HG02981 (cell line): ENCODE results near the gene STK16.
"Not testable (repeated sequence)": the region's sequence is repeated elsewhere in the genome, so short reads cannot be mapped to it uniquely, and the experiment has no call there.

Experiments used
- ATAC-seq: cut with Tn5 transposase; IDR thresholded peaks from one replicate; pipeline ENCODE4 v1.9.1; 2021; ENCODE audit warnings: mild to moderate bottlenecking, moderate library complexity; ENCODE audit not compliant: unreplicated experiment

STK16 gene

DNA sequence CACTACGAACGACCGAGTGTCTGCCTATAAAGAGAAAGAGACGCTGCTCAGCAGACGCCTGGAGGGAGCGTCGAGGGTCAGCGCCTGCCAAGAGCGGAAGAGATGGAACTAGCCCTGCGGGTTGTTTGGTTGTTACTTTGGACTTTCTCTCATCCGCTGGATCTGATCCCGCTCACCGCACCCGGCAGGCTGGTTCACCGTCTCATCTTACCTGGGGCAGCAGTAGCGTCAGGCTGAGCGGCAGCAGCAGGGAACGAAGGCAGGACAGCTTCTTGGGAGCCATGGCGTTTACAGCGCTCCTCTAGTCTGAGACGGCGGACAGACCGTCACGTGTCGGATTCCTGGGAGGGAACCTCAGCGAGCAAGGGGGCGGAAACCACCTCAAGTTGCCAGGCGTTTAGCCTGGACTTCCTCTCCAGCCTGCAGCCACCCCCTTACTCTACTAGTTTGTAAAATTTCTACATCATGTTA, 2.0 kb upstream of the STK16 start:
- no peak for ATAC-seq

DNA sequence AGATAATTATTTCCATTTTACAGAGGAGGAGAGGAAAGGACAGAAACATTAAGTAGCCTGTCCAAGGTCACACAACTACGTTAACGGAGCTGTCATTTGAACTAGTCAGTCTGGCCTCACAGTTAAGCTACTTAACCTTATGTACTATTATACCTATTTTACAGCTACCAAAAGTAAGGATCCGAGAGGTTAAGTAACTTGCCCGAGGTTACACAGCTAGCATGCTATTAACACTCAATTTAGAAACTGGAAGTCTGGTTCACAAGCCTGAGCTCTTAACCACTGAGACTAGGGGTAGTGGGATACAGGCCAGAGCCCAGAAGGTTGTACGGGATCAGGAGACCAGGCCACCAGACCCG, 511 bp upstream of the STK16 start:
- no peak for ATAC-seq

DNA sequence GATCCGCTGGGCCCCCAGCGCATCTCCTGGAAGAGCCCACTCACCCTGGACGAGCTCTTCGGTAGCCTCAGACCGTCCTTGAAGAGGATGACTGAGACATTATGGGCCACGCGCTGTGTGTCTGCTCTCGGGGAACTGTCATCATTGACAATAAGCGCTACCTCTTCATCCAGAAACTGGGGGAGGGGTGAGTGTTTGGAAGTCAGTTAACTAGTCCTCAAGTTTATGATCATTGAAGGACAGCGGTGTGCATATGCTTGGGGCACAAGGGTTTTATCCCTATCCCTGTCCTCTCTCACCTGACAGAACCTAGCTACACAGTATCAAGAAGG, 586 bp downstream of the STK16 start:
- no peak for ATAC-seq

DNA sequence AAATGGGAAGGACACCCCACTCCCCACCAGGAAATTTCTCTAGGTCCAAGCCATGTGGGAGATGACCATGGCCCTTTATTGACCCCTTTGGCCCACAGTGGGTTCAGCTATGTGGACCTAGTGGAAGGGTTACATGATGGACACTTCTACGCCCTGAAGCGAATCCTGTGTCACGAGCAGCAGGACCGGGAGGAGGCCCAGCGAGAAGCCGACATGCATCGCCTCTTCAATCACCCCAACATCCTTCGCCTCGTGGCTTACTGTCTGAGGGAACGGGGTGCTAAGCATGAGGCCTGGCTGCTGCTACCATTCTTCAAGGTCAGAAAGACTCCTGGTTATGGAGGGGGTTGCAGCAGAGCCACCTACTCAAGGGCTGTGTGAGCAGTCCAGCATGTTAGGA, 1.3 kb downstream of the STK16 start:
- ATAC-seq = no peak

DNA sequence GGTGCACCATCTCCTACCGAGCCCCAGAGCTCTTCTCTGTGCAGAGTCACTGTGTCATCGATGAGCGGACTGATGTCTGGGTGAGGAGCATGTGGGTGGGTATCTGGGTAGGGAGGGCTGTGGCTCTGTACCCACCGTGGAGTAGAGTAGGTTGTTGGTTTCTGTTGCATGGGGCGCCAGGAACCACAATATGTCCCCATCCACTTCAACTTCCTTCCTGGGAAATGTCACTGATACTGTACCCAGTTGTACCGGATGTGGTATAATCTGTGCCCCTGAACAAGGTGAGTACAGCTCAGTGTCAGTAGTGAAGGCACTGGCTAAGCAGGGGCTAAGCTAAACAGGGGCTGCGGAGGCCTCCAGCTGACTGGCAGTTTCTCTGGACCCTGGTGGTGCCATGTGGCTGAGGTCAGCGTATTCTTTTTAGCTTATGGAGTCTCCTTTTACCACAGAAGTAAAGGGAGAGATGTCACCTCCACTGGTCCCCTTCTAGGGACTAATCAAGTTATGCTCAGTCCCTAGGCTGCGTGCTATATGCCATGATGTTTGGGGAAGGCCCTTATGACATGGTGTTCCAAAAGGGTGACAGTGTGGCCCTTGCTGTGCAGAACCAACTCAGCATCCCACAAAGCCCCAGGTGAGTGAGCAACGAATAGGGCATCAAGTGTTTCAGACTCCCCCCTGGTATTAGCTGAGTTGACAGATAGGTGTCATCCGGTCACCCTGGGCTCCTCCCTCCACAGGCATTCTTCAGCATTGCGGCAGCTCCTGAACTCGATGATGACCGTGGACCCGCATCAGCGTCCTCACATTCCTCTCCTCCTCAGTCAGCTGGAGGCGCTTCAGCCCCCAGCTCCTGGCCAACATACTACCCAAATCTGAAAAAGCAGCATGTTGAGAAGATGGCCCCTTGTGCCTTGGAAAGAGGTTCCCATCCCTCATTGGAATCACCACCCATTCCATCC, 2.7 kb downstream of the STK16 start:
- ATAC-seq = no peak

DNA sequence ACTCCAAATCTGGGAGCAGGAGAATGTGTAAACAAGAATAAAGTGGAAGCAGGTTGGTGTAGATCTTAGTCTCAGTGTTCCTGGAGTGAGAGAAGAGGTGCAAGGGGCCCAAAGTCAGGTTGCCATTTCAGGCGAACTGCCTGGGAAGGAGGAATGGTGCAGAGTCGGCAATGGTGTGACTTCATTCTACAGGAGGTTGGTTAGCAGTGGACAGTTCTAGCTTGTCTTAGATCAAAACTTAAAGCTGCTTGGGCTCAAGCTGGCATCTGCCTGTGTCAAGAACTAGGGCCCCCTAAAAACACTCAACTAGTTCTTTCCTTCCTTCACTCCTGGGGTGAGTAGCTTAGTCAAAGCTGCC, 3.5 kb downstream of the STK16 start:
- ATAC-seq = no peak

DNA sequence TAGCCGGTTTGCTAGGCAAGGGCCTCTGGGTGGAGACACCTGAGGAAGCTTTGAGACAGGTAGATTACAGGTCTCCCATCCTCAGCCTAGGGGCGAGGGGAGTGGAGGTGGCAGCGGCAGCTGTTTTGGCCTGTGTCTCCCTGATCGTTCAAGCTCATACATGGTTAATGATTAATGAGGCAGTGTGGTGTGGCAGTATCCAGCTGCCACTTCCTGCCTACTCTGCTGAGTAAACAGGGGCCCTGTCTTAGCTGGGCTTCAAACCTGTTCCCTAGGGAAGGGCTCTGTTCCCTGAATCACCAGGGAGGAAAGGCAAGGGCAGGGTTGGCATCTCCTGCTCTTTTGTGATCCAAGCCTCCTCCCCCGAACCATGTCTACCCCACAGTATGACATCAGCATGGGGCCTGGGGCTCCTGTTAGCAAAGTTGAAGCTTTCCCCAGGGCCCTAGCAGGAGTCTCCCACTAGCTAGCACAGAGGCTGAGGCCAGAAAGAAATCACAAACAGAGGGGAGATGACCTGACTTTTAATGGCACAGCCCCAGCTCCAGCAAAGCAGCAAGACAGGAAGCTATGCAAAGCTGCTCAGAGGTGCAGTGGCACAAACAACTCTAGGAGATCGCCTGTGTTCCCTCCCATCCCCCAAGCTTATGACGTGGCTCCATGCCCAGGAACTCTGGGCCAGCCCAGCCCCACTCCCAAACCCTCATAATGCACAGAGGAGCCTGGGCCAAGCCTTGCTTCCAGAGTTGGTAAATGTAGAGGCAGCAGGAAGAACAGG, 4.1 kb downstream of the STK16 start:
- peak; percentile 48 for ATAC-seq

DNA sequence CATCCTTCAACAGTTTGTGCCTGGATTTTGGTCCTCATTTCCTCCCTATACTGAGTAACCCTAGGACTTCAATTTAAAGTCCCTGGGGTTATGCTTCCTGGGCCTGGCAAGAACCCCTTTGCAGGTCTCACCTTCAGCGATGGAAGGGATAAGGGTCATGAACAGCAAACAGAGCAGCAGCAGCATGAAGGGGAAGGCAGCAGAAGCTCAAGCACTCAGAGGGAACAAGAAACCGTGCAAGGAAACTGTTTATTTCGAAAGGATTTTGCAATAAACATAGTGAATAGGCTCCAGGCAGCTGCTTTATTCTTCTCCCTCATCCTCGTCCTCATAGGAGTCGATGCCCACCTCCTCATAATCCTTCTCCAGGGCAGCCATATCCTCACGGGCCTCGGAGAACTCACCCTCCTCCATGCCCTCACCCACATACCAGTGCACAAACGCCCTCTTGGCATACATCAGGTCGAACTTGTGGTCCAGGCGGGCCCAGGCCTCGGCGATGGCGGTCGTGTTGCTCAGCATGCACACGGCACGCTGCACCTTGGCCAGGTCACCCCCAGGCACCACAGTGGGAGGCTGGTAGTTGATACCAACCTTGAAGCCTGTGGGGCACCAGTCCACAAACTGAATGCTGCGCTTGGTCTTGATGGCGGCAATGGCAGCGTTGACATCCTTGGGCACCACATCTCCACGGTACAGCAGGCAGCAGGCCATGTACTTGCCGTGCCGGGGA, 4.9 kb downstream of the STK16 start:
- ATAC-seq = no peak

DNA sequence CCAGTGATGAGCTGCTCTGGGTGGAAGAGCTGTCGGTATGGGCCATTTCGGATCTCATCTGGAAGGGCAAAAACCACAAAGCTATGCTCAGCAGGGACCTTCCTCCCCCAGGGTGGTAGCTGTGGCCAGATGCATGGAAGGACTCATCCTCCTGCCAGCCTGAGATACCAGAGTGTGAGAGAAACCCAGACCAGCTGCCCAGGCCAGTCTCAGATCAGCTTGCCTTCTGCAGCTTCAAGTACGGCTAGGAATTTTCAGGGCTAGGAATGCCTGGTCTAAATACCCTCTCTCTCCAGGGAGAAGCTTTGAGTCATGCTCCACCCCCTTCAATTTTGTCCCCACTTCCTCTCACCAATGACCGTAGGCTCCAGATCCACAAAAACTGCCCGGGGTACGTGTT, 6.4 kb downstream of the STK16 start:
- ATAC-seq = no peak

DNA sequence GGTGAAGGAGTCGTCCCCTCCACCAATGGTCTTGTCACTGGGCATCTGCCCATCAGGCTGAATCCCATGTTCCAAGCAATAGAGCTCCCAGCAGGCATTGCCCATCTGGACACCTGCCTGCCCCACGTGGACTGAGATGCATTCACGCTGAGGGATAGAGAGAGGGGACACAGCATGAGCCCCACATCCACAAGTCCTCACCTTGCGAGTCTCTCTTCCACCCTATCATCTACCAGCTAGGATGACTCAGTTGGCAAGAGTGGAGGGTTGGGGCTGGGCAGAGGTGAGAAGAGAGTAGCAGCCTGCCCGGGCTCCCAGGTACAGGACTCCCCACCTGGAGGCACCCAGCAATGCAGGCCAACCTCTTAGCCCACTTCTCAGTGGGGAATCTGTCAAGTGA, 6.8 kb downstream of the STK16 start:
- no peak for ATAC-seq

DNA sequence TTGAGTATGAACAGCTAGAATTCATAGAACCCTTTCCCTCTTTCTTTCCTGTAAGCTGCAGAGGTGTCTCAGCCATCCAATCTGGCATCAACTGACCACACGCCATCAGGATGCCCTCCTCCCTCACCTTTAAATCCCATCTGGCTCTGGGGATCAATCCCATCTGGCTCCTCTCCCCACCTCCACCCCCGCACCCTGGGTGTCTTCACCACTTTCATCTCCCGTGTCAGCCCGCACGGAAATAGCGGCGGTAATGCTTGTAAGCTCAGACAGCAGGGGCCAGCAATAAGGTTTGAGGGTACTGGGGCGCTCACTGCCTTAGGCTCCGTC, 7.3 kb downstream of the STK16 start:
- ATAC-seq = no peak

DNA sequence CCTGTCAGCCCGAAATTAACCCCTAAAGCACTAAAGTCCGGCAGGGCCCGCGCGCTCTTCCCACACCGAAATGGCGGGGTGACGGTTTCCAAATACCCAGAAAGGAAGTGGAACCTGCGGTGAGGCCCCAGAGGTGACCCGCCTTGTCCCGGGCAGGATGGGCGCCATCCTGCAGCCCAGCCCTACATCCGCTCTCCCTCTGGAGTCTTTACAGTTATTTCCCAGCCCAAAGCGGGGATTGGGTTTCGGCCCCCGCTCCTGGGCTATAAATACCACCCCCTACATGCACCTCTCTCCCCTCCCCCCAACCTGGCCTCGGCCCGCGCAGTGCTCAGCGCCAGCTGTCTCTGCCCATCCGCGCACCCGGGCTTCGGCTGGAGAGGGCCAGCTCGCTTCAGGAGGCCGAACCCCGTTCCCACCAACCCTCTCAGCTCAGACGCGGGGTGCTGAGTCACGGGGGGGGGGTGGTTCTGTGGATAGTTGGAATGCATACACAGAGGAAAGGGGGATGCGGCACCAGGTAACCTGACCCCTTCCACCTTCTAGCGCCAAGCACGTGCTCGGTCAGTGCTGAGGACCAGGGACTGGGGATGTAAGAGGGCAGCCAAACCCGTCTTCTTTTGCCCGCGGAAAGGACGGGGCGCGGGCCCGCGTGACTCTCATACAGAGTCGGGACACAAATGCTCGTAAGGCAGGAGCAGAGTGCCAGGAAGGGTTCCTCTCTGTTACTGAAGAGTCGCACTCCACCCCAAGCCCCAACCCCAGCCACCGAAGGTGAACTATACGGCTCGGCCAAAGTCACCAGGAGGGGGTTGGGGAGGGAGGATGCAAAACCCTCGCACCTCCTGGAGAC, 7.8 kb downstream of the STK16 start, which contains the start of gene TUBA4B:
Gene TUBA4B (plus strand): TSS at position 344 of the 853 bp plus-strand sequence. CDS start 165 bp downstream, at position 509.
- peak; percentile 9 for ATAC-seq

DNA sequence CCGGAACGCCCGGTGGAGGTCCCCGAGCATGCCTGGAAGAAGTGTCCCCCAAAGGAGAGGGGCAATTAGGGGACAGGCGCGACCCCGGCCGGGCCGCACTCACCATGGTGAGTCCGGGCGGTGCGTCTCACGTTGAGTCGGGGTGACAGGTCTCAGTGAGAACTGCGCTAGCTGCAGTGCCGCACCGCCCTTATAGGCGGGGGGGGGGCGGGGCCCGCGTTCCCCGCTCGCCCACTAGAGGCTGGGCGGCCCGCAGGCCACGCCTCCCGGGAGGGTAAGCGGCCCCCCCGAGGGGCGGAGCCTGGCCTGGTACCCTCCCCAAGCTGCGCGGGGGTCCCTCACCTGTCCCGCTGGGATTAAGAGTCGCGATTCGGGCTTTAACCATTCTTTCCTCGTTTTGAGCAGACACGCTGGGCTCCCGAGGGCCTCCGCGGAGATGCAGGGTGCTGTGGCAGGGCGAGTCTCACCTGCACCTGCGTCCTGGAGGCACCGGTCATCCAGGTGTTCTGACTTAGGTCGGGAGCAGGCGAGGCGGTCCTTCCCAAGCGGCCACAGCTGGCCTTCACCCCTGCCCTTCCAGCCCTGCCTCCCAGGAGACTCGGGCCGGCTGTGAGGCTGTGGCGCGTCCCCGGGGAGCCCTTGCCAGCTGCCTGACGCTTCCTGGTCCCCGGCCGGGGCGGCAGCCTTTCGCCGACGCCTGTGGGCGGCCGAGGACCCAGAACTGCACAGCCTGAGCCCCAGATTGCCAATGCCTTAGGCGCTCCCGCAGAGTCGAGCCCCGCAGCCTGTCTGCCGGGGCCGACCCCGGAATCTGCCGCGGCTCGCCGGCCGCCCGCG, 8.7 kb downstream of the STK16 start, which contains the start of gene TUBA4A:
Gene TUBA4A (minus strand): TSS at position 166 of the 837 bp plus-strand sequence. CDS start 60 bp downstream, at position 106.
- ATAC-seq = peak; percentile 49

DNA sequence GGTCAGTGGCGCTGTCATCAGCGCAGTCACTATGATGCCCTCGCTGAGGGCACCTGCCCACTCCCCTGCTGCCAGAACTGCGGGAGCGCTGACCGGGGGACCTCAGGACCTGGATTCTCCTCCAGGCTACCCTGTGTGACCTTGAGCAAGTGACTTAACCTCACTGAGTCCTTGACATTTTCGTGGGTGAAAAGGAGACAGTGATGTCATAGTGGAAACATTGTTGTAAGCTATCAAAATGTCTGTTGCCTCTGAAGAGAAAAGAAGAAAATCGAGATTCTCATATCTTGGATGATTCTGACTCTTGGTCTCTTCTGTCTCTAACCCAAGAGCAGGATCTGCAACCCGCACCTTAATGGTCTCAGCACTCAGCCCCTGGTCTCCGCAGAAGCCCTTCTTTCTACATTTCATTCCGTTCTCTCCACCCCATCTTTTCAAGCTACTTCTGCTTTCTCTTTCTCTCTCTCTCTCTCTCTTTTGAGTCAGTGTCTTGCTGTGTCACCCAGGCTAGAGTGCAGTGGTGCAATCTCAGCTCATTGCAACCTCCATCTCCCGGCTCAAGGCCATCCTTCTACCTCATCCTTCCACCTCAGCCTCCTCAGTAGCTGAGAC, 9.4 kb downstream of the STK16 start:
- ATAC-seq = peak; percentile 29

DNA sequence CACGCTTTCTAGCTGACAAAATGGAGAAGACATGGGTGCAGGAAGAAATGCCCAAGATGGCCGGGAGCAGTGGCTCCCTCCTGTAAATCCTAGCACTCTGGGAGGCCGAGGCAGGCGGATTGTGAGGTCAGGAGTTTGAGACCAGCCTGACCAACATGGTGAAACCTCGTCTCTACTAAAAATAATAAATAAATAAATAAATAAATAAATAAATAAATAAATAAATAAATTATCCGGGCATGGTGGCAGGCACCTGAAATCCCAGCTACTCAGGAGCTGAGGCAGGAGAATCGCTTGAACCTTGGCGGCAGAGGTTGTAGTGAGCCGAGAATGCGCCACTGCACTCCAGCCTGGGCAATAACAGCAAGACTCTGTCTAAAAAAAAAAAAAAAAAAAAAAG, 13.7 kb downstream of the STK16 start:
- not testable (repeated sequence) for ATAC-seq

DNA sequence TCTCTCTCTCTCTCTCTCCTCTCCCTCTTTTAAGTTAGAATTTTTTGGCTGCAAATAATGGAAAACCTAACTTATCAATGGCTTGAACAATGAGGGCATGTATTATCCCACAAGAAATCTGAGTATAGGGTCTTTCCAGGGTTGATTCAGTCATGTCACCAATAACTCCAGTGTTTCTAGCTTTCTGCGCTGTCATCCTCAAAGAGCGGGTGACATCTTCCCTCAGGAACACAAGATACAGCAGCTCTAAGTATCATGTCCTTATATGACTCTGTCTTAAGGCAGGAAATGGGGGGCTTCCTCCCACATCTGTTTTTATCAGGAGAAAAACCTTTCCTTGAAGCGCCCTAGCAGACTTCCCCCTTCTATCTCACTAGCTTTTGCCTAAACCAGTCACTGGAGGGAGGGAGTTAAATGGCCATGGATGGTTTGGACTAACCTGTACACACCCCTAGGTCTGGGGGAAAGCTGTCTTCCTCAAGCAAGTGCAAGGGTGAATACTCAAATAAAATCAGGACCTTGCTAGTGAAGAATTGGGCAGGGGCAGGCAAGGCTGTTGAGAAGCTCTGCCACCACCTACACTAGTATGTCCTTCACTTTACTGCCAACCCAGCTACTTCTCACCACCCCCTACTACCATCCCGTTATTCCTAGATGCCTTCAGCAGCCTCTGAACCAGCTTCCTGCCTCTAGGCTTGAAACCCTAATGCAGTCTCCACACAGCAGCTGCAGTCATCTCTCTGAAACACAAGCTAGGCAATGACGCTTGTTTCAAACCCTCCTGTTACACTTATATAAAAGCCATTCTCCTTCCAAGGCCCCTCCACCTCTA, 16.0 kb downstream of the STK16 start:
- ATAC-seq = no peak

DNA sequence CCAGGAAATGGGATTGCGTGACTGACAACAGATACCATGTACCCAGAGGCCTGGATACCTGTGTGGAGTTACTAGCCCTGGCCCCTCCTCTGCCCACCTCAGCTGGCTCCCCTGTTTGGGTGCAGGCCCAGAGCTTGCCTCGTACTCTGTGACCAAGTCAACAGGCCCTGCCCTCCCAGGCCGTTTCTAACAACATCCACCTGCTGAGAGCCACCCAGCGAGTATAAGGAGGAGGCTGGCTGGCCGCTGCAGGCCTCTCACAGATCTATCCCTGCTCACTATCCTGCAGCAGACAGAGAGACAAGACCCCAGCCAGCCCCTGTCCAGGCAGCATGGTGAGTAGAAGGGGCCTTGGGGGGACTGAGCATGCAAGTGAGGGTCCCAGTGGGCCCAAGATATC, 21.0 kb downstream of the STK16 start:
- ATAC-seq = no peak

DNA sequence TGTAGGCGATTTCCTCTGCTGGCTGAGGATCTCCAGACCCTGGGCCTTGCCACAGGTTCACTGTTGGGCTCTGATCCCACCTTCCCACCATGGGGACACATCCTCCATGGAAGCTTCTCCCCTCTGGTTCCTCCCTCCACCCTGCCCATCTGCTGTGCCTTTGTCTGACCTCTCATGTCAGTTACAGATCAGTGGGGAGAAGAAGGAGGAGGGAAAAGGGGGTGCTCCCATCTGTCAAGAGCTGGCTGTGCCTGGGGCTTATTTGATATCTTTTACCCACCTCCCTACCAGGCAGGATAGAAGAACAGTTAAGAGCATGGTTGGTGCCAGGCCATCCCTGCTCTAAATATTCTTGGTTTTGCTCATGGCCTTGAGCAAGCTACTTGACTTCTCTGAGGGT, 21.6 kb downstream of the STK16 start:
- ATAC-seq = no peak
